ENCODE measurements around the gene NKAIN2.

Gene NKAIN2

GRCh38 chr6:124029567-124029966 is 225.9 kb downstream of the NKAIN2 start:
- DNase-seq (ENCODE audit: low read depth, low spot score) = no peak

DNA sequence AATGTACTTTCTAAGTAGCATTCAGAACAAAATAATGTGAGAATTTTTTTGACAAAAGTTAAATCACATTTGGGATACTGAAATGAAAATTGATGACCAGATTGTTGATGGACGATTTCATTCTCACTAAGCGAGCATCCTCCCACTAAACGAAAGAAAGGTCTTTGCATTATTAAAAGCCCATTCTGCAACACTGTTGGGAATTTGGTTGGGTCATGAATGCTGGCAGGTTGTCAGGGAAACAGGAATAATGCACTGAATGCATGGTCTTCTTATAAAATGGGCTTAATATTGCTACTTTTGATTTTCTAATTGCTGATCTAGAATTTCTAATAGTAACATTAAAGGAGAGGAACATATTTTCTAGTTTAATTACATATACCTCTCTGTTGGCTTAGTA is 229.8 kb downstream of the NKAIN2 start:
- no peak for DNase-seq (ENCODE audit: low read depth, low spot score)

GRCh38 chr6:124036384-124036783 is 232.7 kb downstream of the NKAIN2 start:
- DNase-seq (ENCODE audit: low read depth, low spot score) = no peak

- no peak for DNase-seq (ENCODE audit: low read depth, low spot score)
Observed at GRCh38 chr6:124040655-124041054, 237.0 kb downstream of the NKAIN2 start.

GRCh38 chr6:124052120-124052519 is 248.5 kb downstream of the NKAIN2 start:
- no peak for DNase-seq (ENCODE audit: low read depth, low spot score)

GRCh38 chr6:124053315-124053714 is 249.7 kb downstream of the NKAIN2 start:
- no peak for DNase-seq (ENCODE audit: low read depth, low spot score)

GRCh38 chr6:124054034-124054433 is 250.4 kb downstream of the NKAIN2 start:
- DNase-seq (ENCODE audit: low read depth, low spot score) = no peak

- no peak for DNase-seq (ENCODE audit: low read depth, low spot score)
Observed at GRCh38 chr6:124055395-124055794, 251.7 kb downstream of the NKAIN2 start.

- DNase-seq (ENCODE audit: low read depth, low spot score) = no peak
Observed at GRCh38 chr6:124055963-124056362, 252.3 kb downstream of the NKAIN2 start.

DNA sequence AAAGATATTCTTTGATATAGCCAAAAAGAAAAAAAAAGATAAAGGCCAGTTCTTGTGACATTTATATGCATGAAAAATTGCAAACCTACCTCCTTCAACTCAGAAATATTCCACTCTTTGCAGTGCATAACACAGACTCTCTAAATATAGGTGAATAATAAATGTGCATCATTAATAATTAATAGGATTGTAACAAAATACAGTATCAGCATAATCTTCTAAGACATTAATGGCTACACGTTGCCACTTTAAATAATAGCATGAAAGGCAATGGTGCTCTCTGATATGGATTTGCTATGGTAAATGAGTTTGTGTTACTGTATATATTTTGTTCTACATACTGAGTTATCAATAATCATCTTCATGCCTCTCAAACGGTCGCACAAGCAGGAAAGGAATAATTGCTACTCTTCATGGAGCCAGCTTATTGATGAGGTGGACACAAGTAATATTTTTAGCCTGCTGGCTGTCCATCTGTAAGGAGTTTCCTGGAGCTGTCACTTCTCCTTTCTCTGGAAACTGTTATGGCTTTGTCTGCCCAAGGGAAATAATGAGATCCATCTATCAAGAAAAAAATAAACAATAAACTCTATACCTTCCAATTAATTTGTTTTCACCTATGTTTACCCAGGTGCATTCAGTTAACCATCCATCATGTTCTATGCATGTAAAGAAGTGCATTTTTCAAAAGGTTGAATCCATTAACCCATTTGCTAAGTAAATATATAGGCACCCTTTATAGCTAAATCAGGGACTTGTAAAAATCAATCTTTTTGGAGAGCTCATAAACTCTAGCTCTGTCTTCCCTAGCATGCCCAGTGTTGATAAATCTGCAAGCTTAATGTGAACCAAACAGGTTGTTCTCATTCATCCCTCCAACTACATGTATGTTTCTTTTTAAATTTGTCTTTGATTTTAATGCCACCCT is 253.0 kb downstream of the NKAIN2 start:
- no peak for DNase-seq (ENCODE audit: low read depth, low spot score)

GRCh38 chr6:124057461-124057860 is 253.8 kb downstream of the NKAIN2 start:
- DNase-seq (ENCODE audit: low read depth, low spot score) = no peak

DNA sequence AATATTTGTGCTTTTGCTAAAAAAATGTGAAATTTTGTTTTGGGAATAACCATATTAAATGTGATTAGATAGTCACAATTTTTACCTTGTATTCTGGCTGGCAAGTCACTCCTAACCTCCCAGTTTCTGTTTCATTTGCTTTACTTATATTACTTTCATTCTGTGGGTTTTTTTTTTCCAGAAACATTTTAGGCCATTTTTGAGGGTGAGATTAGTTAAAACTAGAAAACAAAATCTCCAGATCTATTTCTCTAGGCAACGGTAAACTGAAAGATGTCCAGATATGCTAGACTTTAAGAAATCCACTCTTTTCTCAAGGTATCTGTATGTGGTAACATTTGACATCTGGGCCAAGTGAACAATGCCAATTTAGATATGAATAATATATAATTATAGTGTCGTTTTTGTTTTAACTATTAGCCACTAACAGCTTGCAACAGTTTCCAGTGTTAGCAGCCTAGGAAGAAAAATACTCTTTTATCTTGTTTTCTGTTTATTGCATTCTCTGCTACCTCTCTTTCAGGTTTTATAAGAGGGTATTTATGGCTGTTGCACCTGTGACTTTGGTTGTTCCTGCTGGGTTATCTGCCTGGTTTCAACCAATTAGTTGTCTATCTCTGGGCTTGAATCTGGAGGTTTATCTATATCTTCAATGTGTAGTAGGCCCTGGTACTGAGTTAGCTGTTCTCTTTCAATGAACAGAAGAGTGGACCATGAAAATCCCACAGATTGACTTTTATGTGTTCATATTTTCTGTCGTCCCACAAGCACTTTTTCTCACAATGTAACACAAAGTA is 260.9 kb downstream of the NKAIN2 start:
- no peak for DNase-seq (ENCODE audit: low read depth, low spot score)

DNA sequence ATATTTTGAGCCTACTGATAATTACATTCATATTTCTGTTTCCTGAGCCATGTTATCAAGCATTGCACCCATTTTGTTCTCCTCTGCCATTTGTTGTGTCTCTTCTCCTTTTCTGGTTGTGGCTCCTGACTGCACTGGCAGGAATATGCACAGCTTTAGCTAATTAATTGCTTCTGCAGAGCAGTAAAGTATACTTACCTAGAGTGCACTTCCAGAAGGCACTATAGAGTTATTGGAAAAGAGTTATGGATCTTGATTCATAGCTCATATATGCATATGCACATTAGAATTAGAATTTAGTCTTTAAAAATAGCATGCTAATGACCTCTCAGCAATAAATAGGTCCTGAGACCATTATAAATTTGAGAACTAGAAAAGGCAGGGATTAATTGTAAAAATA is 262.6 kb downstream of the NKAIN2 start:
- no peak for DNase-seq (ENCODE audit: low read depth, low spot score)

GRCh38 chr6:124066946-124067552 is 263.4 kb downstream of the NKAIN2 start:
- DNase-seq (ENCODE audit: low read depth, low spot score) = no peak

DNA sequence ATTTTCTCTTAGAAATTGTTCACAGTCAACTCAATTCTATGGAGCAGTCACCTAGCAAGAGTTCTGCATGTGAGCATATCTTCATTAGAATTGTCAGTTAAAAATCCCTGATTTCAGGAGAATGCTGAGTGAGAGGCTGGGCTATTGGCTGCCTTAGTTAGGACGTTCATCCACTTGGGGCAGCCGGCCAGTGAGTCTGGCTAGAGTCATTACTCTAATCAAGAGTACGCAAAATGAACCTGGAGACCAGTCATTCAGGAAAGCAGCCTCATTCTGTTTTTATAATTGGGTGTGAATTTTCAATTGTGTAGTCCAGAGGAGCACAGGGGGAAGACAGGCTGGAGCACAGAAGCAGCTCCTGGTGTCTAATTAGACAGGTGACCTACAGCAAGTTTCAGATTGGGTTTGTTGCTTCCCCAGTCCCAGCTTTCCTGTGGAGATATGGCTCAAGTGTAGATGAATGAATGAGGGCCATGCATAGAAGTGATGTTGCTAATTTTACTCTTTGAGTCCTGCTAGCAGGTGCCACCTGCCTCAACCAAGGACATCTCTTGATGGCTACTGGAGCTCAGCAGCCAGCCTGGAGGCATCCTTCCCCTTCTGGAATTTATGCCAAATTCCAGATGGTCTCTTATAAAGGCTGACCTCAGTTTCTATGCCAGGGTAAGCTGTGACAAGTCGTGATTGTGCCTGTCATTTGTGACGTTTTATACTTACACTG is 265.7 kb downstream of the NKAIN2 start:
- no peak for DNase-seq (ENCODE audit: low read depth, low spot score)

DNA sequence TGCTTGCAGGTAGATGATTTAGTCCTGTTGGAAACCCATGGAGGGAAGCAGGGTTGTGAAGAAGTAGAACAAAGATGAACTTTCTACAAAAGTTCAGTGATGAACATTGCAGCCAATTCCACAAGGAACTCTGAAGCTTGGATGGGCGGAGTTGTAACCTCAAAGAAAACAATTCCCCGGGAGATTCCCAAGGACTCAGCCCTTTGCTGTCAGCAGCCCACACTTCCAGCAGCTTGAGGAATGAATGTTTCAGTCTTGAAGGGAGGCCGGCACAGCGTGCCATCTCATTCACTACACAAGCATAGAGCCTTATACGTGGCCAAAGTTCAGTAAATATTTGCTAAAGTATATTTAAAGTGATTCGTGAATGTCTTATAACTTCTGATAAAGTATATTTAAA is 269.4 kb downstream of the NKAIN2 start:
- peak; percentile 29 for DNase-seq (ENCODE audit: low read depth, low spot score)

- no peak for DNase-seq (ENCODE audit: low read depth, low spot score)
Observed at GRCh38 chr6:124073820-124074587, 270.3 kb downstream of the NKAIN2 start.

GRCh38 chr6:124074606-124075005 is 270.9 kb downstream of the NKAIN2 start:
- DNase-seq (ENCODE audit: low read depth, low spot score) = no peak

DNA sequence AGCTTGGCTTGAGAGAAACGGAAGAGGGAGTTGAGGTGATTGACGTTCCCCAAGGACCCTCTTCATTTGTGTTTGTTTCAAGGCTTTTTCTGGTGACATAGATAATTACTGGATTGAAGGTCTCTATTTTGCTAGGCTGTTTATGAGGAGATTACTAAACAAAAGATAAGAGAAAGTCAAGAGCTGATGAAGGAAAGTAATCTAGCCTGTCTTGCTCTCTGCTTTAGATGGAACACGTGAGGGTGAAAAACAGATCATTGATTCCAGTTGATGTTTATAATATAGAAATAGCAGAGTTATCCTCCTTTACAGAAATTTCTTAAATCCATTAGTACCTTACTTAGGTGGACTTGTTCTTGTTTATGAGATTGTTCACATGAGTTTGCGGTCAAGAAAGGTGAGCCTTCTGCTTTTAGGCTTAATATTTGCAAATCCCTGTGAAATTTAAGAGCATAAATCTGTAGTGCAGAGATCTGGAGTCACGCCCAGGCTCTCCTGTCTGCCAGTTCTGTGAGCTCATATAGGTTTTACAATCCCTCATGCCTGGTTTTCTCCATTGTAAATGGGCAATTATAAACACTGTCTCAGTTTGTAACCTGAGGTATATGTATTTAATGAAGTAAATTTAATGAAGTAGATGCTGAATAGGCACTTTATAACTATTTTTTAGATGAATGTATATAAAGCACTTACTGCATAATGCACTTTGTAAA is 272.8 kb downstream of the NKAIN2 start:
- no peak for DNase-seq (ENCODE audit: low read depth, low spot score)

DNA sequence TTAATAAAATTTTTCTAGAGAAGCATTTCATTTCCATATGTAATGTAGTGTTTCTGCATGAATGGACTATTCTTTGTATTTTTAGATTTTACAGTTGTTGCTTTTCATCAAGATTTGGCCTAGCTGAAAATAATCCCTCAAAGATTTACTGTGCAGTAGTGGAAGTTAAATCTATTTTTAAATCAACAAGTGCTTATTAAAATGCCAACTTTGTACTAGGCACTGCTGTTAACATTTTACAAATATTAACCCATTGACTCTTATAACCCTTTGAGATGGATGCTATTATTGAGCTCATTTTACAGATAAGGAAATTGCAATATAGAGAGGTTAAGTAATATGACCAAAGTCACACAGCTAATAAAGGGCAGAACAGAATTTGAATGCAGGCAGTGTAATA is 274.5 kb downstream of the NKAIN2 start:
- no peak for DNase-seq (ENCODE audit: low read depth, low spot score)

Data from brain pericyte (primary cell).